GM19239 (cell line): ENCODE data around the gene RPH3AL.
"Not testable (repeated sequence)": the region's sequence is repeated elsewhere in the genome, so short reads cannot be mapped to it uniquely, and the experiment has no call there.

Experiments
- DNase-seq: peaks from one replicate; pipeline ENCODE4 v3.0.0; 2011; ENCODE audit warnings: low spot score; ENCODE audit not compliant: insufficient read length
- FAIRE-seq: peaks from 2 replicates; lab custom pipeline; 2011; peaks lifted over from hg19 to GRCh38; lab: Jason Lieb, UNC

Gene RPH3AL

GRCh38 chr17:213286-214105 is 139.1 kb downstream of the RPH3AL start:
- DNase-seq (no peak), FAIRE-seq (no peak)

GRCh38 chr17:210402-210801 is 142.2 kb downstream of the RPH3AL start:
- DNase-seq (no peak), FAIRE-seq (no peak)

- FAIRE-seq (no peak), DNase-seq (no peak)
Measured at GRCh38 chr17:208429-208828, 144.2 kb downstream of the RPH3AL start.

- FAIRE-seq (no peak), DNase-seq (no peak)
Measured at GRCh38 chr17:207775-208174, 144.8 kb downstream of the RPH3AL start.

GRCh38 chr17:206941-207560 is 145.6 kb downstream of the RPH3AL start:
- DNase-seq, result no peak
- FAIRE-seq, result no peak

GRCh38 chr17:206484-206883 is 146.1 kb downstream of the RPH3AL start:
- DNase-seq, FAIRE-seq: not testable (repeated sequence)

- FAIRE-seq, result no peak
- DNase-seq, result no peak
Measured at GRCh38 chr17:205817-206216, 146.8 kb downstream of the RPH3AL start.

GRCh38 chr17:205148-205669 is 147.4 kb downstream of the RPH3AL start:
- FAIRE-seq (no peak), DNase-seq (no peak)

GRCh38 chr17:204427-205147 is 148.0 kb downstream of the RPH3AL start:
- no peak for DNase-seq
- no peak for FAIRE-seq

GRCh38 chr17:202501-202951 is 150.1 kb downstream of the RPH3AL start:
- DNase-seq, result no peak
- FAIRE-seq, result no peak

- FAIRE-seq, result not testable (repeated sequence)
Measured at GRCh38 chr17:201736-202135, 150.9 kb downstream of the RPH3AL start.

GRCh38 chr17:201257-201656 is 151.3 kb downstream of the RPH3AL start:
- not testable (repeated sequence) for DNase-seq, FAIRE-seq

More at GRCh38 chr17:201736-202135, 150.9 kb downstream of the RPH3AL start:
- DNase-seq, result not testable (repeated sequence)

- FAIRE-seq (no peak), DNase-seq (no peak)
Measured at GRCh38 chr17:200586-200985, 152.0 kb downstream of the RPH3AL start.

- DNase-seq (no peak), FAIRE-seq (no peak)
Measured at GRCh38 chr17:199806-200545, 152.6 kb downstream of the RPH3AL start.

GRCh38 chr17:199191-199604 is 153.4 kb downstream of the RPH3AL start:
- DNase-seq (no peak), FAIRE-seq (no peak)

GRCh38 chr17:198225-198624 is 154.4 kb downstream of the RPH3AL start:
- DNase-seq, FAIRE-seq: not testable (repeated sequence)

GRCh38 chr17:197352-197751 is 155.3 kb downstream of the RPH3AL start:
- no peak for FAIRE-seq
- DNase-seq, result no peak

GRCh38 chr17:194828-195602 is 157.6 kb downstream of the RPH3AL start:
- FAIRE-seq (no peak), DNase-seq (no peak)
